Measurements from ENCODE around the gene SELENOO.
A peak's percentile ranks its signal among the peaks of the same experiment; 100 is the strongest.

SELENOO gene

DNA sequence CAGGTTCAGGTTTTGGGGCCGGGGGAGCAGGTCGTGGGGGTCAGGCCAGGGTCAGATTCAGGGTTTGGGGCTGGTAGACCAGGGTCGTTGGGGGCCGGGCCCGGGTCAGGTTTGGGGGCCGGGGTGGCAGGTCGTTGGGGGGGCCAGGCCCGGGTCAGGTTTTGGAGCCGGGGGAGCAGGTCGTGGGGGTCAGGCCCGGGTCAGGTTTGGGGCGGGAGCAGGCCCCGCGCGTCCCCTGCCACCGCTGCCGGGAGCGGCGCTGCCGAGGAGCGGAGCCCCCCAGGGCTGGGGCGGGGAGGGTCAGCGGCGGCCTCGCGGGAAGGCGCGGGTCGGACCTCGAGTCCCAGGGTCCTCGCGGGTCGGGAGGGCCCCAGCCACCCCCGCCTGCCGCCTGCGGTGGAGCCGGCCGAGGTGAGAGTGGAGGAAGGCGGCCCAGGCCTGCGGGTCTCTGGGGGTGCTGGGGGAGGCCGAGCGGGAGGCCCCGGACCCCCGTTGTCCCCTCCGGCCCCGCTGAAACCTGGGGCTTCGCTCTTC, 14.6 kb upstream of the SELENOO start:
- Histone ChIP-seq H3K9ac (ENCODE audit: low read depth, low read length) (peak overlapping the region; percentile 80), H3K4me1 (ENCODE audit: insufficient read depth, low read length) (peaks cover 51% of the 10 kb centered on the region), H3K9me3 (ENCODE audit: insufficient read depth, low read length, severe bottlenecking) (no peaks in the 10 kb centered on the region), H4K20me1 (ENCODE audit: insufficient read depth, low read length) (peaks cover 42% of the 10 kb centered on the region), H3K4me2 (ENCODE audit: insufficient read depth, low read length) (peak overlapping the region; percentile 90), H2AFZ (ENCODE audit: low read depth, low read length) (no peak overlapping the region), H3K27me3 (ENCODE audit: insufficient read depth, low read length, poor library complexity) (no peaks in the 10 kb centered on the region), H3K4me3 (ENCODE audit: low read depth in 1 of 2, low read length in 2 of 2) (peak overlapping the region; percentile 69 to 89; a peak in 3 of 4 replicates), H3K79me2 (ENCODE audit: insufficient read depth, low read length) (peaks cover 49% of the 10 kb centered on the region), H3K36me3 (ENCODE audit: insufficient read depth, low read length) (peaks cover 18% of the 10 kb centered on the region), H3K27ac (ENCODE audit: low read length) (peak overlapping the region; percentile 78)
- peak; percentile 29 for DNase-seq
- 0 out of 3 replicates have a peak, but pooled peaks have one; percentile 6 for ATAC-seq (ENCODE audit: insufficient read depth, low read depth)
- TF ChIP-seq EZH2 (IDR thresholded peaks at IDR 0.05; ENCODE audit: borderline replicate concordance, low read depth, low read length, severe bottlenecking), result no peak
- TF ChIP-seq CTCF (IDR thresholded peaks at IDR 0.05; ENCODE audit: borderline replicate concordance, extremely low read depth, low read length, poor library complexity, severe bottlenecking), result no peak

GRCh38 chr22:50186761-50187523, 13.9 kb upstream of the SELENOO start:
- Histone ChIP-seq H3K27me3 (ENCODE audit: insufficient read depth, low read length, poor library complexity) (no peaks in the 10 kb centered on the region), H3K9ac (ENCODE audit: low read depth, low read length) (peak overlapping the region; percentile 80), H3K27ac (ENCODE audit: low read length) (peak overlapping the region; percentile 78), H3K4me1 (ENCODE audit: insufficient read depth, low read length) (peaks cover 58% of the 10 kb centered on the region), H3K4me3 (ENCODE audit: low read depth in 1 of 2, low read length in 2 of 2) (peak overlapping the region; percentile 69 to 89; a peak in 3 of 4 replicates), H3K4me2 (ENCODE audit: insufficient read depth, low read length) (peak overlapping the region; percentile 90), H3K36me3 (ENCODE audit: insufficient read depth, low read length) (peaks cover 20% of the 10 kb centered on the region), H3K9me3 (ENCODE audit: insufficient read depth, low read length, severe bottlenecking) (no peaks in the 10 kb centered on the region), H4K20me1 (ENCODE audit: insufficient read depth, low read length) (peaks cover 45% of the 10 kb centered on the region), H2AFZ (ENCODE audit: low read depth, low read length) (no peak overlapping the region), H3K79me2 (ENCODE audit: insufficient read depth, low read length) (peaks cover 51% of the 10 kb centered on the region)
- peak; percentile 39 for DNase-seq
- no peak for ATAC-seq (ENCODE audit: insufficient read depth, low read depth)
- TF ChIP-seq EZH2 (IDR thresholded peaks at IDR 0.05; ENCODE audit: borderline replicate concordance, low read depth, low read length, severe bottlenecking), result no peak
- TF ChIP-seq CTCF (IDR thresholded peaks at IDR 0.05; ENCODE audit: borderline replicate concordance, extremely low read depth, low read length, poor library complexity, severe bottlenecking), result no peak

DNA sequence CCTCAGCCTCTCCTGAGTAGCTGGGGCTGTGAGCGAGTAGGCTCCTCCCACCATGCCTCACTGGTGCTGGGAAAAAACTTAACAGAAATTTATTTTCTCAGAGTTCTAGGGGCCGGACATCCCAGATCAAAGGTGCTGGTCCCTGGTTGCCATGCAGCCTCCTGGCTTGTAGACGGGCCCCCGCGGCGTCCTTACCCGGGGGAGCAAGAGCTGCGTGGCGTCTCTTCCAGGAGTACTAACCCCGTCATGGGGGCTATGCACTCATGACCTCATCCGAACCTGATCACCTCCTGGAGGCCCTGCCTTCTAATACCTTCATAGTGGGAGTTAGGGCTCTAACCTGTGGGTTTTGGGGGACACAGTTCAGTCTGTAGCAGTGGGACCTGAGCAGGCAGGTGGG, 12.5 kb upstream of the SELENOO start:
- peaks cover 34% of the 10 kb centered on the region for H3K36me3 ChIP-seq (ENCODE audit: insufficient read depth, low read length)
- H3K79me2 ChIP-seq (ENCODE audit: insufficient read depth, low read length), result peaks cover 65% of the 10 kb centered on the region
- no peak for DNase-seq
- peak overlapping the region; percentile 43; the same call in 1 of the 2 replicates for H3K4me2 ChIP-seq (ENCODE audit: insufficient read depth, low read length)
- ATAC-seq (ENCODE audit: insufficient read depth, low read depth), result no peak
- no peak overlapping the region for H3K4me3 ChIP-seq (ENCODE audit: low read depth in 1 of 2, low read length in 2 of 2)
- H3K27me3 ChIP-seq (ENCODE audit: insufficient read depth, low read length, poor library complexity), result no peaks in the 10 kb centered on the region
- H3K9ac ChIP-seq (ENCODE audit: low read depth, low read length), result peak overlapping the region; percentile 51; the same call in 1 of the 2 replicates
- no peak overlapping the region for H2AFZ ChIP-seq (ENCODE audit: low read depth, low read length)
- H3K9me3 ChIP-seq (ENCODE audit: insufficient read depth, low read length, severe bottlenecking), result no peaks in the 10 kb centered on the region
- no peak for TF ChIP-seq EZH2 (IDR thresholded peaks at IDR 0.05; ENCODE audit: borderline replicate concordance, low read depth, low read length, severe bottlenecking)
- TF ChIP-seq CTCF (IDR thresholded peaks at IDR 0.05; ENCODE audit: borderline replicate concordance, extremely low read depth, low read length, poor library complexity, severe bottlenecking), result no peak
- H4K20me1 ChIP-seq (ENCODE audit: insufficient read depth, low read length), result peaks cover 59% of the 10 kb centered on the region
- H3K27ac ChIP-seq (ENCODE audit: low read length), result peak overlapping the region; percentile 84
- peaks cover 68% of the 10 kb centered on the region for H3K4me1 ChIP-seq (ENCODE audit: insufficient read depth, low read length)

All from DND-41 (cell line).